Karpas-422 (cell line): ENCODE measurements around the gene CBARP. TPM values are rescaled to one million over a fixed set of nuclear protein-coding genes. Genes with fewer than 3 reads are reported as not detected.

Experiments
- DNase-seq: peaks from one replicate; pipeline ENCODE4 v3.0.0-alpha.2; 2015
- H2AFZ ChIP-seq: fragments of 200-600 bp; sonication (generic); 2 replicates; pipeline ENCODE4 v1.6.1; 2014; ENCODE audit warnings: antibody characterized with exemption, low read length, mixed read lengths
- H3K27ac ChIP-seq: fragments of 200-600 bp; sonication (generic); 2 replicates; pipeline ENCODE4 v1.5.1; 2014; ENCODE audit warnings: mild to moderate bottlenecking, low read length, moderate library complexity
- H3K27me3 ChIP-seq: fragments of 200-600 bp; sonication (generic); 2 replicates; pipeline ENCODE4 v1.6.1; 2014; ENCODE audit warnings: low read length, mixed read lengths
- H3K36me3 ChIP-seq: fragments of 200-600 bp; sonication (generic); 2 replicates; pipeline ENCODE4 v1.6.1; 2014; ENCODE audit warnings: low read length, mixed read lengths; ENCODE audit not compliant: insufficient read depth
- H3K4me1 ChIP-seq: fragments of 200-600 bp; sonication (generic); 2 replicates; pipeline ENCODE4 v1.6.1; 2014; ENCODE audit warnings: mild to moderate bottlenecking, low read length, mixed read lengths
- H3K4me2 ChIP-seq: fragments of 200-600 bp; sonication (generic); 2 replicates; pipeline ENCODE4 v1.6.1; 2014; ENCODE audit warnings: low read length, low read depth, mild to moderate bottlenecking; ENCODE audit not compliant: poor library complexity, severe bottlenecking
- H3K4me3 ChIP-seq: fragments of 200-600 bp; sonication (generic); 2 replicates; pipeline ENCODE4 v1.5.1; 2014; ENCODE audit warnings: mild to moderate bottlenecking, antibody characterized with exemption, low read length, mixed read lengths
- H3K79me2 ChIP-seq: fragments of 200-600 bp; sonication (generic); 2 replicates; pipeline ENCODE4 v1.6.1; 2014; ENCODE audit warnings: mild to moderate bottlenecking, low read length, mixed read lengths
- H3K9ac ChIP-seq: fragments of 200-600 bp; sonication (generic); 2 replicates; pipeline ENCODE4 v1.6.0; 2014; ENCODE audit warnings: low read length
- H3K9me2 ChIP-seq: fragments of 200-600 bp; sonication (generic), shearing (Covaris generic); replicated peaks from 2 replicates; pipeline ENCODE4 v1.6.0; 2014; ENCODE audit warnings: mild to moderate bottlenecking, low read length, moderate library complexity; ENCODE audit not compliant: insufficient read depth
- H3K9me3 ChIP-seq: fragments of 300-700, 200-600 bp; sonication (generic); 2 replicates; pipeline ENCODE4 v1.6.1; 2014; ENCODE audit warnings: low read length, mixed read lengths
- H4K20me1 ChIP-seq: fragments of 200-600 bp; sonication (generic); 2 replicates; pipeline ENCODE4 v1.6.1; 2014; ENCODE audit warnings: mild to moderate bottlenecking, antibody characterized with exemption, low read length, low read depth; ENCODE audit not compliant: insufficient read depth
- total RNA-seq: library from RNA; depleted of rRNA; stranded (reverse); fragments of >200 nt; shearing (Covaris generic); gene quantifications from 2 replicates; pipeline ENCODE4 v1.2.3, GENCODE V29; 2014; ENCODE audit warnings: low replicate concordance

CBARP gene
- total RNA-seq, 1 experiment from 2014 or later = 1.6 TPM

GRCh38 chr19:1277061-1277460, 39.3 kb upstream of the CBARP start:
- Histone ChIP-seq H3K36me3 (peaks cover 37% of the 10 kb centered on the region; the same call in 1 of the 2 replicates), H3K27me3 (no peaks in the 10 kb centered on the region), H4K20me1 (peaks cover 12% of the 10 kb centered on the region; the same call in 1 of the 2 replicates), H3K9ac (peak overlapping the region; percentile 92), H3K4me2 (peak overlapping the region; percentile 80), H3K27ac (no peak overlapping the region), H2AFZ (no peak overlapping the region), H3K79me2 (peaks cover 15% of the 10 kb centered on the region), H3K9me2 (no peaks in the 10 kb centered on the region), H3K9me3 (no peaks in the 10 kb centered on the region), H3K4me3 (peak overlapping the region; percentile 84; the same call in 1 of the 2 replicates), H3K4me1 (peaks cover 24% of the 10 kb centered on the region)
- no peak for DNase-seq

GRCh38 chr19:1276628-1277022, 38.8 kb upstream of the CBARP start:
- Histone ChIP-seq H3K9ac (peak overlapping the region; percentile 92), H3K79me2 (peaks cover 15% of the 10 kb centered on the region), H3K4me3 (peak overlapping the region; percentile 84)

GRCh38 chr19:1275976-1276627, 38.3 kb upstream of the CBARP start:
- peaks cover 45% of the 10 kb centered on the region for H3K36me3 ChIP-seq
- H3K79me2 ChIP-seq = peaks cover 15% of the 10 kb centered on the region
- no peaks in the 10 kb centered on the region for H3K9me2 ChIP-seq
- H3K4me3 ChIP-seq = peak overlapping the region; percentile 84
- peak overlapping the region; percentile 92 for H3K9ac ChIP-seq
- H4K20me1 ChIP-seq = peaks cover 21% of the 10 kb centered on the region; the same call in 1 of the 2 replicates
- H3K9me3 ChIP-seq = no peaks in the 10 kb centered on the region
- DNase-seq = no peak
- H3K4me2 ChIP-seq = peak overlapping the region; percentile 80
- H3K27me3 ChIP-seq = no peaks in the 10 kb centered on the region
- H2AFZ ChIP-seq = no peak overlapping the region; the same call in 1 of the 2 replicates
- H3K4me1 ChIP-seq = peaks cover 27% of the 10 kb centered on the region
- peak overlapping the region; percentile 34 for H3K27ac ChIP-seq

More at GRCh38 chr19:1276628-1277022, 38.8 kb upstream of the CBARP start:
- no peaks in the 10 kb centered on the region for H3K9me2 ChIP-seq
- no peak for DNase-seq
- H3K36me3 ChIP-seq = peaks cover 40% of the 10 kb centered on the region
- no peaks in the 10 kb centered on the region for H3K9me3 ChIP-seq
- peaks cover 16% of the 10 kb centered on the region; the same call in 1 of the 2 replicates for H4K20me1 ChIP-seq
- H3K4me2 ChIP-seq = peak overlapping the region; percentile 80
- H3K27ac ChIP-seq = peak overlapping the region; percentile 34
- H3K27me3 ChIP-seq = no peaks in the 10 kb centered on the region
- no peak overlapping the region for H2AFZ ChIP-seq
- peaks cover 24% of the 10 kb centered on the region for H3K4me1 ChIP-seq

- Histone ChIP-seq H3K27me3 (no peaks in the 10 kb centered on the region), H3K9ac (peak within 1 kb of the TSS; percentile 92), H3K4me1 (peaks cover 33% of the 10 kb centered on the region), H3K36me3 (peaks cover 50% of the 10 kb centered on the region), H3K4me3 (peak within 1 kb of the TSS; percentile 84), H3K9me3 (no peaks in the 10 kb centered on the region), H4K20me1 (peaks cover 28% of the 10 kb centered on the region), H2AFZ (no peak within 1 kb of the TSS; the same call in 1 of the 2 replicates), H3K27ac (peak within 1 kb of the TSS; percentile 79), H3K9me2 (no peaks in the 10 kb centered on the region), H3K4me2 (peak within 1 kb of the TSS; percentile 80), H3K79me2 (peaks cover 22% of the 10 kb centered on the region)
- peak; percentile 99 for DNase-seq
Observed at GRCh38 chr19:1275260-1275975, 37.6 kb upstream of the CBARP start, which contains the start of gene FAM174C. TSS of gene FAM174C (plus strand) at chr19:1275530. CDS start at chr19:1275550, 20 bp downstream.

GRCh38 chr19:1274852-1275259, 37.1 kb upstream of the CBARP start:
- H3K4me2 ChIP-seq = peak overlapping the region; percentile 80
- H4K20me1 ChIP-seq = peaks cover 30% of the 10 kb centered on the region
- DNase-seq = no peak
- H3K9ac ChIP-seq = peak overlapping the region; percentile 54
- no peak overlapping the region for H2AFZ ChIP-seq
- no peaks in the 10 kb centered on the region for H3K9me2 ChIP-seq
- H3K4me1 ChIP-seq = peaks cover 39% of the 10 kb centered on the region
- peaks cover 50% of the 10 kb centered on the region for H3K36me3 ChIP-seq
- H3K4me3 ChIP-seq = peak overlapping the region; percentile 67; the same call in 1 of the 2 replicates
- H3K27ac ChIP-seq = no peak overlapping the region
- no peaks in the 10 kb centered on the region for H3K9me3 ChIP-seq
- no peaks in the 10 kb centered on the region for H3K27me3 ChIP-seq
- peaks cover 27% of the 10 kb centered on the region for H3K79me2 ChIP-seq

GRCh38 chr19:1274081-1274851, 36.5 kb upstream of the CBARP start:
- Histone ChIP-seq H3K79me2 (peaks cover 31% of the 10 kb centered on the region), H3K9ac (no peak overlapping the region), H2AFZ (no peak overlapping the region), H3K27me3 (no peaks in the 10 kb centered on the region), H3K4me1 (peaks cover 41% of the 10 kb centered on the region), H3K27ac (no peak overlapping the region), H4K20me1 (peaks cover 32% of the 10 kb centered on the region), H3K36me3 (peaks cover 47% of the 10 kb centered on the region), H3K9me2 (no peaks in the 10 kb centered on the region), H3K4me3 (peak overlapping the region; percentile 67; the same call in 1 of the 2 replicates), H3K9me3 (no peaks in the 10 kb centered on the region), H3K4me2 (peak overlapping the region; percentile 80)
- DNase-seq = no peak

- Histone ChIP-seq H3K36me3 (peaks cover 44% of the 10 kb centered on the region), H3K9ac (no peak overlapping the region), H3K79me2 (peaks cover 31% of the 10 kb centered on the region), H2AFZ (no peak overlapping the region), H3K9me2 (no peaks in the 10 kb centered on the region), H4K20me1 (peaks cover 32% of the 10 kb centered on the region), H3K4me3 (no peak overlapping the region), H3K9me3 (no peaks in the 10 kb centered on the region), H3K4me2 (no peak overlapping the region), H3K27me3 (no peaks in the 10 kb centered on the region), H3K4me1 (peaks cover 45% of the 10 kb centered on the region), H3K27ac (no peak overlapping the region)
- no peak for DNase-seq
Observed at GRCh38 chr19:1273263-1274041, 35.6 kb upstream of the CBARP start.
